ENCODE data around the gene SYNGAP1.

Gene SYNGAP1

GRCh38 chr6:33420491-33421343 is 852 bp downstream of the SYNGAP1 start:
- peaks cover 5% of the 10 kb centered on the region for H3K36me3 ChIP-seq
- no peak overlapping the region for H3K27ac ChIP-seq
- no peak for TF ChIP-seq CTCF (IDR thresholded peaks at IDR 0.05)
- no peaks in the 10 kb centered on the region for H3K9me3 ChIP-seq
- peaks cover 29 to 31% of the 10 kb centered on the region in 2 experiments for H3K4me1 ChIP-seq (ENCODE audit: control insufficient read depth in 1 of 2, insufficient read depth in 1 of 2, low read depth in 1 of 2, low read length in 1 of 2)
- H3K4me3 ChIP-seq (ENCODE audit: low read depth in 1 of 2, low read length in 1 of 2), result no peak overlapping the region
- peaks cover 41% of the 10 kb centered on the region for H3K27me3 ChIP-seq

- H3K4me3 ChIP-seq (ENCODE audit: low read depth in 1 of 2, low read length in 1 of 2), result no peak overlapping the region
- H3K36me3 ChIP-seq, result no peaks in the 10 kb centered on the region
- H3K27ac ChIP-seq, result no peak overlapping the region
- H3K9me3 ChIP-seq, result no peaks in the 10 kb centered on the region
- TF ChIP-seq CTCF (IDR thresholded peaks at IDR 0.05), result no peak
- H3K4me1 ChIP-seq (ENCODE audit: control insufficient read depth in 1 of 2, insufficient read depth in 1 of 2, low read depth in 1 of 2, low read length in 1 of 2), result peaks cover 35% of the 10 kb centered on the region in 2 experiments
- peaks cover 45% of the 10 kb centered on the region for H3K27me3 ChIP-seq
These were observed 1.4 kb downstream of the SYNGAP1 start for GRCh38 chr6:33421344-33421643.

DNA sequence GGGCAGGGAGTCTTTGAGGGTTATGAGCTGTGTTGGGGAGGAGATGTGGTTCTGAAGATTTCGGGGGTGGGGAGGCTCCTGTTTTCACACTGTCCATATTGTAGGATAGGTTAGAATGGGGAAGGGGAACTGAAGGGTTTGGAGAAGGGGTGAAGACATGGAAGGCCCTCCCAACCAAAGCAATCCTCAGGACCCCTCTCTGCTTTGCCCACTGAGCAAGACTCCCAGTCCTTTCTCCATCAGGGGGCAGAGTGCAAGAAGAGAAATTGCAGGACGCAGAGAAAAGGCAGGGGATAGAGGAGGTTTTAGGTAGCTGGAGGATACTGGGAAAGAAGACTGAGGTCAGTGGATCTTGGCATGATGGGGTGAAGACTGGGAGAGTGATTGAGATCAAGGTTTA is 3.9 kb downstream of the SYNGAP1 start:
- H3K9me3 ChIP-seq, result no peaks in the 10 kb centered on the region
- TF ChIP-seq CTCF (IDR thresholded peaks at IDR 0.05), result no peak
- H3K4me1 ChIP-seq (ENCODE audit: control insufficient read depth in 1 of 2, insufficient read depth in 1 of 2, low read depth in 1 of 2, low read length in 1 of 2), result peaks cover 33 to 39% of the 10 kb centered on the region in 2 experiments
- no peaks in the 10 kb centered on the region for H3K36me3 ChIP-seq
- H3K27me3 ChIP-seq, result peaks cover 67% of the 10 kb centered on the region
- no peak overlapping the region for H3K4me3 ChIP-seq (ENCODE audit: low read depth in 1 of 2, low read length in 1 of 2)
- no peak overlapping the region for H3K27ac ChIP-seq

DNA sequence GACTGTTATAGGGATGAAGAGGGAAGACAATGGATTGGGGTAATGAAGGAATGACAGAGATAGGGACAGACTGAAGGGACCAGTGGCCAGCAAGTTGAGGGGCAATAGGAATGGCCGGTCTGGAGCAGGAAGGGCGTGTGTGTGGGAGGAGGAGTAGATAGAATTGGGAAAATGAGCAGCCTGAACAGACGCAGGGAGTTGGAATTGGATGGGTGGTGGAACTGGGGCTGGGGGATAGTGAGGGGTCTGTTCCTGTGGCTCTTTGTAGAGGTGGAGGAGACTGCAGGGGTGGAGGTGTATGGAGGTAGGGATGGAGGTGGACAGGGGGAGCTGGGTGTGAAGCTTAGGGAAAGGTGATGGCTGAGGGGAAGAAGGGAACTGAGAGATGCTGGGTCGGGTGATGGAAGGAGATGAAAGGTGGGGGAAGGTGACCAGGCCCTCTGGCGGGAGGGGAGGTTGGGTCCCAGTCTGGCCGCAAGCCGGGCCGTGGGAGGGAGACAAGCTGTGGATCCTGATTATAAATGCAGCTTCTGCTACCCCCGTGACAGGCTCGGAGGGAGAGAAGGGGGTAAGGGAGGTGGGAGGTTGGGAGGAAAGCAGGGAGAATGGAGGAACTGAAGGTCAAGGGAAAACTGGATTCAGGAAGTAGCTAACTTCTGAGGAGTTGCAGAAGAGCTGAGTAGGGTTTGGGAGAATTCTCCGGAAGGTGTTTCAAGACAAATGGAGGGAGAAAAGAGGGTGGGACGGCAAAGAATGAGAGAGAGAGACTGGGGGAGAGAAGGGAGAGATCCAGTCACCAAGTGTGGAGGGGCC is 5.2 kb downstream of the SYNGAP1 start:
- Histone ChIP-seq H3K36me3 (no peaks in the 10 kb centered on the region), H3K4me3 (ENCODE audit: low read depth in 1 of 2, low read length in 1 of 2) (peak overlapping the region; percentile 57 to 80), H3K4me1 (ENCODE audit: control insufficient read depth in 1 of 2, insufficient read depth in 1 of 2, low read depth in 1 of 2, low read length in 1 of 2) (peaks cover 30 to 37% of the 10 kb centered on the region in 2 experiments), H3K27me3 (peaks cover 70% of the 10 kb centered on the region), H3K9me3 (no peaks in the 10 kb centered on the region), H3K27ac (peak overlapping the region; percentile 53)
- no peak for TF ChIP-seq CTCF (IDR thresholded peaks at IDR 0.05)

DNA sequence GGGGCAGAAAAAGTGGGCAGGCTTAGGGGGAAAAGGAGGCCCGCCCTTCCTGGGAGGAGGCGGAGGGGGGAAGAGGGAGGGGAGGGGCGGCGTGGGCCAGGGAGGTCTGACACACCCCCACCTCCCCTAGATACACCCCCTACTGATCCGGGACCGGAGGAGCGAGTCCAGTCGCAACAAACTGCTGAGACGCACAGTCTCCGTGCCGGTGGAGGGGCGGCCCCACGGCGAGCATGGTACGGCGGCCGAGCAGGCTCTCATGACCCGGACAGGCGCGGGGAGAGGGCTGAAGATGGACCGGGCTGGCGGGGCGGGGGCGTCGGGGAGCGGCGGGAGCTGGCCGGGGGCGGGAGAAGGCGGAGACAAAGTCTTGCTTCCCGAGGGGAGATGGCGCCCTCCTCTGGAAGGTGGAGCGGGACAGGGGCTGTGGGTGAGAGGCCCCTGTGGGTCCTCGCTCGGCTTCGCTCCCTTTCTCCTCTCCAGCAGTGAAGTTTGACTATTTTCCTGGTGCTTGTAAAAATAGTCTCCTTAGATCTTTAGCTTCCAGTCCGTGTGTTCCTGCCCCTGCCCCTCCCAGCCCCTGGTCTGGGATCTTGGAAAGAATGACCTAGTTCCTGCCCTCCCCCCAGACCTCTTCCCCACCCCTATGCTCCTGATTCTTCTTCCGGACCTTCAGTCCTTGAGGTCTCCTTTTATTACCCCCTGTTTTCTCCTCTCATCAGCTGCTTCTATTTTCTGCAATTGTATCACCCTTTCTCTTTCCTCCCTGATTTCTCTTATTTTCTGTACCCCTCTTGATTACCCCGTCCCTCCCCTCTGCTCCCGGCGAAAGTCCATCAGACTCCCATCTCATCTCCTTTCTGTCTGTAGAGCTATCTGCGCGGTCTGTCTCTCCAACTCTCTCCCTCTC is 6.1 kb downstream of the SYNGAP1 start:
- Histone ChIP-seq H3K9me3 (no peaks in the 10 kb centered on the region), H3K36me3 (no peaks in the 10 kb centered on the region), H3K4me3 (ENCODE audit: low read depth in 1 of 2, low read length in 1 of 2) (peak overlapping the region; percentile 57 to 80), H3K27ac (peak overlapping the region; percentile 53), H3K27me3 (peaks cover 64% of the 10 kb centered on the region), H3K4me1 (ENCODE audit: control insufficient read depth in 1 of 2, insufficient read depth in 1 of 2, low read depth in 1 of 2, low read length in 1 of 2) (peaks cover 32 to 41% of the 10 kb centered on the region in 2 experiments)
- peak; percentile 47 for TF ChIP-seq CTCF (IDR thresholded peaks at IDR 0.05)

All from neutrophil (primary cell).